OCI-LY3 (cell line): ENCODE results near the gene NRSN2.

ENCODE experiments used
- H2AFZ ChIP-seq: fragments of 200-600, 300-600 bp; shearing (Covaris generic); 2 replicates; pipeline ENCODE4 v1.6.0; 2014; ENCODE audit warnings: antibody characterized with exemption, low read depth, low read length
- H3K27ac ChIP-seq: fragments of 200-600, 300-600 bp; sonication (generic); 2 replicates; pipeline ENCODE4 v1.5.1; 2014; ENCODE audit warnings: mild to moderate bottlenecking, low read length, moderate library complexity, mixed read lengths
- H3K27me3 ChIP-seq: fragments of 200-600, 300-600 bp; sonication (generic); 2 replicates; pipeline ENCODE4 v1.6.1; 2014; ENCODE audit warnings: low read depth, low read length, mixed read lengths
- H3K36me3 ChIP-seq: fragments of 200-600, 300-600 bp; sonication (generic); replicated peaks from 2 replicates; pipeline ENCODE3; 2014; ENCODE audit warnings: low read depth, low read length, mixed read lengths
- H3K4me1 ChIP-seq: fragments of 300-600, 200-600 bp; sonication (generic); 2 replicates; pipeline ENCODE4 v1.6.1; 2014; ENCODE audit warnings: low read length, mixed read lengths
- H3K4me2 ChIP-seq: fragments of 200-600, 300-600 bp; sonication (generic); 2 replicates; pipeline ENCODE4 v1.6.1; 2014; ENCODE audit warnings: low read length, mixed read lengths
- H3K4me3 ChIP-seq: fragments of 300-600, 200-600 bp; sonication (generic); 2 replicates; pipeline ENCODE4 v1.5.1; 2014; ENCODE audit warnings: antibody characterized with exemption, mild to moderate bottlenecking, low read length, moderate library complexity
- H3K79me2 ChIP-seq: fragments of 300-600, 200-600 bp; shearing (Covaris generic); 2 replicates; pipeline ENCODE4 v1.6.1; 2014; ENCODE audit warnings: mild to moderate bottlenecking, low read length, mixed read lengths
- H3K9ac ChIP-seq: fragments of 300-600, 200-600 bp; shearing (Covaris generic); 2 replicates; pipeline ENCODE4 v1.6.0; 2014; ENCODE audit warnings: mild to moderate bottlenecking, low read length, moderate library complexity
- H3K9me3 ChIP-seq: fragments of 200-600, 300-600 bp; shearing (Covaris generic); 2 replicates; pipeline ENCODE4 v1.6.1; 2014; ENCODE audit warnings: low read length, mixed read lengths; ENCODE audit not compliant: insufficient read depth
- H4K20me1 ChIP-seq: fragments of 200-600, 300-600 bp; sonication (generic); 2 replicates; pipeline ENCODE4 v1.6.1; 2016; ENCODE audit warnings: low read length, mixed read lengths; ENCODE audit not compliant: insufficient read depth
- EZH2phosphoT487 ChIP-seq: fragments of 200-600 bp; shearing (Covaris generic); IDR thresholded peaks from 2 replicates; pipeline ENCODE4 v1.6.1; 2018; ENCODE audit warnings: antibody characterized with exemption, mixed run types, low read depth
- TF ChIP-seq, protein P1 (sequence below): fragments of 200-600, 300-600 bp; sonication (generic); IDR thresholded peaks from 2 replicates; pipeline ENCODE4 v1.5.1; 2014; ENCODE audit warnings: antibody characterized with exemption, low read length, low read depth

Gene NRSN2, protein sequence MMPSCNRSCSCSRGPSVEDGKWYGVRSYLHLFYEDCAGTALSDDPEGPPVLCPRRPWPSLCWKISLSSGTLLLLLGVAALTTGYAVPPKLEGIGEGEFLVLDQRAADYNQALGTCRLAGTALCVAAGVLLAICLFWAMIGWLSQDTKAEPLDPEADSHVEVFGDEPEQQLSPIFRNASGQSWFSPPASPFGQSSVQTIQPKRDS

DNA sequence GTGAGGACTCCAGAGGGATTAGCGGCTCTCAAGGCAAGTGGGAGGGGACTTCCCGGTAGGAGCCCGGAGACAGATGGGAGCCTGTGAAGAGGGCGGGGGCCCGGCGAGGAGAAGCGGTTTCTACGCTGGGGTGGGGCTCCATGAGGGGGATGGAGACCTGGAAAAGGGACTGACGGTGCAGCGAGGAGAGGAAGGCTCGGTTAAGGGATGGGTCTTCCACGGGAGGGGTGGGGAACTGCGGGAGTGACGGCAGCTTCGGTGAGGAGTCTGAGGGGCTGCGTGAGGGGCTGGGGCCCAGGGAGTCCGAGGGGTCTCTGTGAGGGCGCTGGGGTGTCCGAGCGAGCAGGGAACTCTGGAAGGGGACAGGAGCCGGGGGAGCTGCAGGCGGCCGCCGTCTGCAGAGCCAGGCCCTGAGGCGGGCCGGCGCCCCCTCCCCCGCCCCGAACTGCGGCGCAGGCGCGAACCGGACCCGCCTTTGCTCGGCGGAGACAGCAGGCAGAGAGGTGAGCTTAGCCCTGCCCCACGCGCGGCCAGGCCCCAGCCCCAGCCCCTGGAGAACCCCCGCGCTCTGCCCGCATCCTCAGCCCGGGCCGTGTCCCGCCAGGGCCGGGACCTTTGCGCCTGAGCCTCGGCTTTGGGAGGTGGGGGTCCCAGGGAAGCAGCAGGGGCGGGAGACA, at the start of gene NRSN2:
TSS of gene NRSN2 (plus strand) at position 472 of the 677 bp plus-strand sequence. CDS start 2,533 bp downstream, outside the sequence.
- H3K9me3 ChIP-seq = no peaks in the 10 kb centered on the region
- H3K27me3 ChIP-seq = no peaks in the 10 kb centered on the region
- H3K4me1 ChIP-seq = peaks cover 12% of the 10 kb centered on the region
- H3K36me3 ChIP-seq = peaks cover 7% of the 10 kb centered on the region
- H4K20me1 ChIP-seq = no peaks in the 10 kb centered on the region
- H2AFZ ChIP-seq = peak within 1 kb of the TSS; percentile 48
- TF ChIP-seq, protein P1, sequence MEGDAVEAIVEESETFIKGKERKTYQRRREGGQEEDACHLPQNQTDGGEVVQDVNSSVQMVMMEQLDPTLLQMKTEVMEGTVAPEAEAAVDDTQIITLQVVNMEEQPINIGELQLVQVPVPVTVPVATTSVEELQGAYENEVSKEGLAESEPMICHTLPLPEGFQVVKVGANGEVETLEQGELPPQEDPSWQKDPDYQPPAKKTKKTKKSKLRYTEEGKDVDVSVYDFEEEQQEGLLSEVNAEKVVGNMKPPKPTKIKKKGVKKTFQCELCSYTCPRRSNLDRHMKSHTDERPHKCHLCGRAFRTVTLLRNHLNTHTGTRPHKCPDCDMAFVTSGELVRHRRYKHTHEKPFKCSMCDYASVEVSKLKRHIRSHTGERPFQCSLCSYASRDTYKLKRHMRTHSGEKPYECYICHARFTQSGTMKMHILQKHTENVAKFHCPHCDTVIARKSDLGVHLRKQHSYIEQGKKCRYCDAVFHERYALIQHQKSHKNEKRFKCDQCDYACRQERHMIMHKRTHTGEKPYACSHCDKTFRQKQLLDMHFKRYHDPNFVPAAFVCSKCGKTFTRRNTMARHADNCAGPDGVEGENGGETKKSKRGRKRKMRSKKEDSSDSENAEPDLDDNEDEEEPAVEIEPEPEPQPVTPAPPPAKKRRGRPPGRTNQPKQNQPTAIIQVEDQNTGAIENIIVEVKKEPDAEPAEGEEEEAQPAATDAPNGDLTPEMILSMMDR = no peak
- TF ChIP-seq EZH2phosphoT487 = no peak
- H3K79me2 ChIP-seq = no peaks in the 10 kb centered on the region
- peak within 1 kb of the TSS; percentile 53 for H3K27ac ChIP-seq
- H3K4me2 ChIP-seq = peak within 1 kb of the TSS; percentile 95
- H3K4me3 ChIP-seq = peak within 1 kb of the TSS; percentile 81
- peak within 1 kb of the TSS; percentile 90 for H3K9ac ChIP-seq

DNA sequence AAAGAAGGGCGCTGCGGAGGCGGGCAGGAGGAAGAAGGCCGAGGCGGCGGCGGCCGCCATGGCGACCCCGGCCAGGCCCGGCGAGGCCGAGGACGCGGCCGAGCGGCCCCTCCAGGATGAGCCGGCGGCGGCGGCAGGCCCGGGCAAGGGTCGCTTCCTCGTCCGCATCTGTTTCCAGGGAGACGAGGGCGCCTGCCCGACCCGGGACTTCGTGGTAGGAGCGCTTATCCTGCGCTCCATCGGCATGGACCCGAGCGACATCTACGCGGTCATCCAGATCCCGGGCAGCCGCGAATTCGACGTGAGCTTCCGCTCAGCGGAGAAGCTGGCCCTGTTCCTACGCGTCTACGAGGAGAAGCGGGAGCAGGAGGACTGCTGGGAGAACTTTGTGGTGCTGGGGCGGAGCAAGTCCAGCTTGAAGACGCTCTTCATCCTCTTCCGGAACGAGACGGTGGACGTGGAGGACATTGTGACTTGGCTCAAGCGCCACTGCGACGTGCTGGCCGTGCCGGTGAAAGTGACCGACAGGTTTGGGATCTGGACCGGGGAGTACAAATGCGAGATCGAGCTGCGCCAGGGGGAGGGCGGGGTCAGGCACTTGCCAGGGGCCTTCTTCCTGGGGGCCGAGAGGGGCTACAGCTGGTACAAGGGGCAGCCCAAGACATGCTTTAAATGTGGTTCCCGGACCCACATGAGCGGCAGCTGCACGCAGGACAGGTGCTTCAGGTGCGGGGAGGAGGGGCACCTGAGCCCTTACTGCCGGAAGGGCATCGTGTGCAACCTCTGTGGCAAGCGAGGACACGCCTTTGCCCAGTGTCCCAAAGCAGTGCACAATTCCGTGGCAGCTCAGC, 48.8 kb upstream of the NRSN2 start:
- Histone ChIP-seq H3K4me2 (peak overlapping the region; percentile 89), H3K9ac (peak overlapping the region; percentile 86), H4K20me1 (peaks cover 30% of the 10 kb centered on the region)

DNA sequence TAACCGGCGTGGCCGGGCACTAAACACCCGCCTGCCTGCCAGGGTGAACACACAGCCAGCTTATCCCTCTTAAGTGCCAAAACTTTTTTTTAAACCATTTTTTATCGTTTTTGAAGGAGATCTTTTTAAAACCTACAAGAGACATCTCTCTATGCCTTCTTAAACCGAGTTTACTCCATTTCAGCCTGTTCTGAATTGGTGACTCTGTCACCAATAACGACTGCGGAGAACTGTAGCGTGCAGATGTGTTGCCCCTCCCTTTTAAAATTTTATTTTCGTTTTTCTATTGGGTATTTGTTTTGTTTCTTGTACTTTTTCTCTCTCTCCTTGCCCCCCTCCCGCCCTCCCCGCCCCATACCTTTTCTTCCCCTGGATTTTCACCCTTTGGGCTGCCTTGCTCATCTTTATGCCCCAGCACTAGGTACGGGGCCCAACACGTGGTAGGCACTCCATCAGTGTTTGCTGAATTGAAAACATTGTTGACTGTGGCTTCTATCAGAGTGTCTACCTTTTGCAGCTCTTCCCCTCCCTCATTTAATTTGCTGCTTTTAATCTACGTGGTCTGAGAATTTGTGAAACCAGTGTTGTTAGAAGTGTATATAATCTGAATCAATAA, 48.0 kb upstream of the NRSN2 start:
- Histone ChIP-seq H4K20me1 (peaks cover 30% of the 10 kb centered on the region), H3K27ac (peak overlapping the region; percentile 65; the same call in 1 of the 2 replicates), H3K36me3 (peaks cover 27% of the 10 kb centered on the region), H2AFZ (no peak overlapping the region), H3K9me3 (no peaks in the 10 kb centered on the region), H3K9ac (peak overlapping the region; percentile 86; the same call in 1 of the 2 replicates), H3K4me1 (peaks cover 29% of the 10 kb centered on the region), H3K27me3 (no peaks in the 10 kb centered on the region), H3K79me2 (peaks cover 43% of the 10 kb centered on the region), H3K4me2 (peak overlapping the region; percentile 89), H3K4me3 (peak overlapping the region; percentile 92)
- TF ChIP-seq EZH2phosphoT487 = no peak
- TF ChIP-seq, protein P1 = no peak

More for the DNA sequence above, 48.8 kb upstream of the NRSN2 start:
- Histone ChIP-seq H3K27me3 (no peaks in the 10 kb centered on the region), H3K9me3 (no peaks in the 10 kb centered on the region), H3K36me3 (peaks cover 27% of the 10 kb centered on the region), H3K4me3 (peak overlapping the region; percentile 92), H3K79me2 (peaks cover 43% of the 10 kb centered on the region), H3K4me1 (peaks cover 29% of the 10 kb centered on the region), H3K27ac (peak overlapping the region; percentile 65), H2AFZ (peak overlapping the region; percentile 49; the same call in 1 of the 2 replicates)
- TF ChIP-seq, protein P1 = no peak
- TF ChIP-seq EZH2phosphoT487 = no peak
